Stimulated activated CD4-positive, alpha-beta T cell treated with anti-CD3 and anti-CD28 coated beads, Interleukin-1b, Interleukin-23, amount 100 ng/mL, for 1 hour (primary cell): Measurements from ENCODE around the gene NCBP2L.
"Not testable (repeated sequence)": the region's sequence is repeated elsewhere in the genome, so short reads cannot be mapped to it uniquely, and the experiment has no call there.

Experiments used
- DNase-seq, 2 donors: peaks; one replicate each; pipeline ENCODE4 v3.0.0-alpha.2; 2020; ENCODE audit warnings: low read depth in 2 of 2

Gene NCBP2L

GRCh38 chrX:107810053-107810452 lies 32.5 kb downstream of the NCBP2L start:
- DNase-seq: not testable (repeated sequence)

GRCh38 chrX:107818900-107819521 lies 41.5 kb downstream of the NCBP2L start:
- no peak for DNase-seq

GRCh38 chrX:107823042-107823441 lies 45.5 kb downstream of the NCBP2L start:
- no peak for DNase-seq

GRCh38 chrX:107823456-107823855 lies 45.9 kb downstream of the NCBP2L start:
- no peak for DNase-seq

- DNase-seq: no peak
Observed at GRCh38 chrX:107825698-107826237, 48.2 kb downstream of the NCBP2L start, which contains the start of gene MID2. TSS of gene MID2 (plus strand) at chrX:107825866. CDS start at chrX:107826427, 561 bp downstream.

GRCh38 chrX:107826238-107827029 lies 48.9 kb downstream of the NCBP2L start:
- DNase-seq: peak in 1 of 2 donors; percentile 1

GRCh38 chrX:107827030-107827831 lies 49.7 kb downstream of the NCBP2L start:
- no peak for DNase-seq

GRCh38 chrX:107827852-107828251 lies 50.3 kb downstream of the NCBP2L start:
- DNase-seq: no peak

GRCh38 chrX:107829878-107830277 lies 52.3 kb downstream of the NCBP2L start:
- DNase-seq: no peak

GRCh38 chrX:107831071-107831730 lies 53.7 kb downstream of the NCBP2L start:
- no peak for DNase-seq

GRCh38 chrX:107834275-107835201 lies 57.0 kb downstream of the NCBP2L start:
- no peak for DNase-seq

- no peak for DNase-seq
Observed at GRCh38 chrX:107836958-107837357, 59.4 kb downstream of the NCBP2L start.

- DNase-seq: no peak
Observed at GRCh38 chrX:107840971-107841370, 63.4 kb downstream of the NCBP2L start.

- no peak for DNase-seq
Observed at GRCh38 chrX:107842715-107843400, 65.3 kb downstream of the NCBP2L start.
